Suprapubic skin (tissue), 4 donors: ENCODE data around the gene ANKRD13D. TPM values are rescaled to one million over a fixed set of nuclear protein-coding genes. Genes with fewer than 3 reads are reported as not detected.

Experiments
- DNase-seq, 2 donors: peaks; one replicate each; pipeline ENCODE4 v3.0.0-alpha.2; 2019; ENCODE audit warnings: low spot score in 2 of 2
- H3K27ac ChIP-seq: fragments of 200-600 bp; sonication (generic); one replicate; pipeline ENCODE4 v1.5.1; 2019
- H3K27me3 ChIP-seq: fragments of 200-600 bp; sonication (generic); one replicate; pipeline ENCODE4 v1.5.1; 2019
- H3K36me3 ChIP-seq: fragments of 200-600 bp; sonication (generic); one replicate; pipeline ENCODE4 v1.5.1; 2019
- H3K4me1 ChIP-seq: fragments of 200-600 bp; sonication (generic); one replicate; pipeline ENCODE4 v1.5.1; 2019
- H3K4me3 ChIP-seq: fragments of 200-600 bp; sonication (generic); one replicate; pipeline ENCODE4 v1.5.1; 2019; ENCODE audit warnings: mild to moderate bottlenecking
- H3K9me3 ChIP-seq: fragments of 200-600 bp; sonication (generic); one replicate; pipeline ENCODE4 v1.5.1; 2019
- CTCF ChIP-seq, 2 donors: fragments of 200-600 bp in 1 of 2; fragments of 450-650 bp in 1 of 2; sonication (generic) in 1 of 2; IDR thresholded peaks; one replicate each; pipeline ENCODE4 v1.5.1; 2016 to 2019; ENCODE audit warnings: antibody characterized with exemption in 2 of 2, mild to moderate bottlenecking in 1 of 2, moderate library complexity in 1 of 2
- EP300 ChIP-seq: sonication (generic); formaldehyde crosslinking; IDR thresholded peaks from one replicate; pipeline ENCODE4 v1.6.1; 2017; ENCODE audit warnings: antibody characterized with exemption
- POLR2A ChIP-seq, 2 donors: fragments of 450-650 bp; IDR thresholded peaks; one replicate each; pipeline ENCODE4 v1.6.1; 2017; ENCODE audit warnings: antibody characterized with exemption in 2 of 2, mild to moderate bottlenecking in 2 of 2, moderate library complexity in 2 of 2
- POLR2AphosphoS5 ChIP-seq, 3 donors: sonication (generic); formaldehyde crosslinking; IDR thresholded peaks; one replicate each; pipeline ENCODE4 v1.6.1; 2017; ENCODE audit warnings: antibody characterized with exemption in 3 of 3
- WGBS: methylation state at CpG from one replicate; pipeline ENCODE4 v1.1.5; 2018; 5-methylcytosine and 5-hydroxymethylcytosine counted together
- total RNA-seq, 4 donors: library from RNA; depleted of rRNA; stranded (reverse); fragments of >200 nt; gene quantifications; one replicate each; pipeline ENCODE4 v1.1.0, GENCODE V29; 2016

ANKRD13D gene
- total RNA-seq, 4 donors from 2014 or later: 55.7 to 154 (median 77.2) TPM

DNA sequence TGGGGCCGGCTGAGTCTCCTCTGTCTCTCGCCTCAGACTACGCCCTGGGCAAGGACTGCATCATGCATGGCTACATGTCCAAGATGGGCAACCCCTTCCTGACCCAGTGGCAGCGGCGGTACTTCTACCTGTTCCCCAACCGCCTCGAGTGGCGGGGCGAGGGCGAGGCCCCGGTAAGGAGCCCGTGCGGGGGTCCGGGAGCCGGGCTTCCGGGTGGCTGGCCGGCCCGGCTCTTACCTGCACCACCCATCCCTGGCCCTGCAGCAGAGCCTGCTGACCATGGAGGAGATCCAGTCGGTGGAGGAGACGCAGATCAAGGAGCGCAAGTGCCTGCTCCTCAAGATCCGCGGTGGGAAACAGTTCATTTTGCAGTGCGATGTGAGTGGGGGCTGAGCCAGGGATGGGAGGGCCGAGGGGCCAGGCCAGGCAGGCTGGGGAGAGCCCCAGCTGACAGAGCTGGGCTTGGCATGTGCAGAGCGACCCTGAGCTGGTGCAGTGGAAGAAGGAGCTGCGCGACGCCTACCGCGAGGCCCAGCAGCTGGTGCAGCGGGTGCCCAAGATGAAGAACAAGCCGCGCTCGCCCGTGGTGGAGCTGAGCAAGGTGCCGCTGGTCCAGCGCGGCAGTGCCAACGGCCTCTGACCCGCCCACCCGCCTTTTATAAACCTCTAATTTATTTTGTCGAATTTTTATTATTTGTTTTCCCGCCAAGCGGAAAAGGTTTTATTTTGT is 4.1 kb upstream of the ANKRD13D start:
- H3K36me3 ChIP-seq: peaks cover 65% of the 10 kb centered on the region
- peak overlapping the region; percentile 11 for H3K27ac ChIP-seq
- WGBS: 87% methylated on average over 36 of the region's 45 CpGs
- DNase-seq: no peak
- H3K9me3 ChIP-seq: no peaks in the 10 kb centered on the region
- no peaks in the 10 kb centered on the region for H3K27me3 ChIP-seq
- H3K4me1 ChIP-seq: peaks cover 32% of the 10 kb centered on the region
- no peak overlapping the region for H3K4me3 ChIP-seq
- no peak for TF ChIP-seq CTCF (IDR thresholded peaks at IDR 0.05)
- no peak for TF ChIP-seq EP300
- TF ChIP-seq POLR2AphosphoS5 (IDR thresholded peaks at IDR 0.05): no peak

DNA sequence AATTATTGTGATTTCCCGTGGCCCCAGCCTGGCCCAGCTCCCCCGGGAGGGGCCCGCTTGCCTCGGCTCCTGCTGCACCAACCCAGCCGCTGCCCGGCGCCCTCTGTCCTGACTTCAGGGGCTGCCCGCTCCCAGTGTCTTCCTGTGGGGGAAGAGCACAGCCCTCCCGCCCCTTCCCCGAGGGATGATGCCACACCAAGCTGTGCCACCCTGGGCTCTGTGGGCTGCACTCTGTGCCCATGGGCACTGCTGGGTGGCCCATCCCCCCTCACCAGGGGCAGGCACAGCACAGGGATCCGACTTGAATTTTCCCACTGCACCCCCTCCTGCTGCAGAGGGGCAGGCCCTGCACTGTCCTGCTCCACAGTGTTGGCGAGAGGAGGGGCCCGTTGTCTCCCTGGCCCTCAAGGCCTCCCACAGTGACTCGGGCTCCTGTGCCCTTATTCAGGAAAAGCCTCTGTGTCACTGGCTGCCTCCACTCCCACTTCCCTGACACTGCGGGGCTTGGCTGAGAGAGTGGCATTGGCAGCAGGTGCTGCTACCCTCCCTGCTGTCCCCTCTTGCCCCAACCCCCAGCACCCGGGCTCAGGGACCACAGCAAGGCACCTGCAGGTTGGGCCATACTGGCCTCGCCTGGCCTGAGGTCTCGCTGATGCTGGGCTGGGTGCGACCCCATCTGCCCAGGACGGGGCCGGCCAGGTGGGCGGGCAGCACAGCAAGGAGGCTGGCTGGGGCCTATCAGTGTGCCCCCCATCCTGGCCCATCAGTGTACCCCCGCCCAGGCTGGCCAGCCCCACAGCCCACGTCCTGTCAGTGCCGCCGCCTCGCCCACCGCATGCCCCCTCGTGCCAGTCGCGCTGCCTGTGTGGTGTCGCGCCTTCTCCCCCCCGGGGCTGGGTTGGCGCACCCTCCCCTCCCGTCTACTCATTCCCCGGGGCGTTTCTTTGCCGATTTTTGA is 3.3 kb upstream of the ANKRD13D start:
- no peak overlapping the region for H3K4me3 ChIP-seq
- no peak for TF ChIP-seq POLR2AphosphoS5 (IDR thresholded peaks at IDR 0.05)
- TF ChIP-seq CTCF (IDR thresholded peaks at IDR 0.05): no peak
- TF ChIP-seq EP300: no peak
- TF ChIP-seq POLR2A (IDR thresholded peaks at IDR 0.05): no peak
- no peak for DNase-seq
- H3K27ac ChIP-seq: peak overlapping the region; percentile 98
- H3K4me1 ChIP-seq: peaks cover 40% of the 10 kb centered on the region
- WGBS: 78% methylated on average over 30 of the region's 39 CpGs
- H3K27me3 ChIP-seq: no peaks in the 10 kb centered on the region
- no peaks in the 10 kb centered on the region for H3K9me3 ChIP-seq
- H3K36me3 ChIP-seq: peaks cover 64% of the 10 kb centered on the region

DNA sequence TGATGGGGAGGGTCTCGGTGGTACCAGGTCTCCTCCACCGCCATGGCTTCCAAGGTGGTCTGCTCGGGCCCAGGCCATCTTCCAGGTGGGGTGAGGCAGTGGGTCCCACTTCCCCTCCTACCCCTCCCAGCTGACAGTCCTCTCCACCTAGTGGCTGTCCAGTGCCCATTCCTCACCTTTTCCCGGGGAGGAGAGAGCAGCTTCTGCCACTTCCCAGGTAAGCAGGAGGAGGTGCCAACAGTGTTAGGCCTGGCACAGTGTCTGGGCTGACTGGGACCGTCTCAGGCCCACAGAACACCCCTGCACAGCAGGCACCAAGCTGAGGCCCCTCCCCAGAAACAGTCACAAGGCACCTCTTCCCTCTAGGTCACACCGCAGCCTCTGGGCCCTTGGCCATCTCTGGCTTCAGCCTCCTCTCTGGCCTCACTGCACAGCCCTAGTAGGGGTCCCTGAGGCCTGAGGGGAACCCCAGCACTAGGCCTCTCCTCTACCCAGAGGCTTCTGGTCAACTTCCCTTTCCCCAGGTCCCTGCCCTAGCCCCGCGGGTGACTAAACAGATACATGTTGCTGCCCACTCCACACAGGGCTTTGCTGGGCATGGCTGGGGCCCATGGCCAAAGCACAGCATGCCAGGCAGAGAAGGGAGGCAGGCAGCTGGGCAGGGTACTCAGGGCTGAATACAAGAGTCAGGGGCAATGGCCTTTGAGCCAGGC is 2.3 kb upstream of the ANKRD13D start:
- Histone ChIP-seq H3K36me3 (peaks cover 59% of the 10 kb centered on the region), H3K9me3 (no peaks in the 10 kb centered on the region), H3K27ac (peak overlapping the region; percentile 98), H3K27me3 (no peaks in the 10 kb centered on the region), H3K4me1 (peaks cover 50% of the 10 kb centered on the region), H3K4me3 (no peak overlapping the region)
- DNase-seq: no peak
- WGBS: 75% methylated on average over 5 of the region's 8 CpGs
- TF ChIP-seq POLR2A (IDR thresholded peaks at IDR 0.05) (no peak), EP300 (no peak), CTCF (IDR thresholded peaks at IDR 0.05) (no peak), POLR2AphosphoS5 (IDR thresholded peaks at IDR 0.05) (no peak)

GRCh38 chr11:67287355-67288197 is 1.5 kb upstream of the ANKRD13D start:
- WGBS: 72% methylated on average over 14 of the region's 14 CpGs
- Histone ChIP-seq H3K36me3 (peaks cover 58% of the 10 kb centered on the region), H3K4me1 (peaks cover 54% of the 10 kb centered on the region), H3K27ac (peak overlapping the region; percentile 98), H3K27me3 (no peaks in the 10 kb centered on the region), H3K9me3 (no peaks in the 10 kb centered on the region), H3K4me3 (peak overlapping the region; percentile 87)
- no peak for TF ChIP-seq CTCF (IDR thresholded peaks at IDR 0.05)
- no peak for TF ChIP-seq POLR2AphosphoS5 (IDR thresholded peaks at IDR 0.05)
- TF ChIP-seq EP300: no peak
- DNase-seq: no peak
